Activated T-cell treated with anti-CD3 and anti-CD28 coated beads for 4 hours (primary cell): ENCODE measurements around the gene HMX1.

Source experiments
- DNase-seq: peaks from one replicate; pipeline ENCODE4 v3.0.0-alpha.2; 2020

Gene HMX1

GRCh38 chr4:8891646-8892555, 20.3 kb upstream of the HMX1 start:
- DNase-seq: no peak

- DNase-seq: no peak
Observed at GRCh38 chr4:8891255-8891645, 19.6 kb upstream of the HMX1 start.

DNA sequence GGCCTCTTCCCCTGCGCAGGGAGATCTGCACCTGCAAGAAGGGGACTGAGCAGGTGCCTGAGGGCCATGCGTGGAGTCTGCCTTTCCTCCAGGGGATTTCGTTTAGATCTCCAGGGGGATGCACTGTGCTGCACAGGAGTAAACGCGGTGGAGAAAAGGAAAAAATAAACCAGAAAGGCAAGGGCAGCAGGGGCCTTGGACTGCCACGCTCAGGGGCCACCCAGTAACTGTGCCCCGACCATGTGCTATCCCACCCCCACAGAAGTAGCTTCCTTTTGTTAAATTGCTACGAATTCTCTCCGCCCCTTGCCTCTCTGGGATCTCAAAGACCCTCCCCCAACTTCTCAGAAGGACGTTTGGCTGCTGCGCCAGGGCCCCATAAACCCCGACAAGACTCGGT, 17.2 kb upstream of the HMX1 start:
- no peak for DNase-seq

GRCh38 chr4:8886612-8887406, 15.2 kb upstream of the HMX1 start:
- DNase-seq: no peak

GRCh38 chr4:8882239-8882638, 10.6 kb upstream of the HMX1 start:
- no peak for DNase-seq

DNA sequence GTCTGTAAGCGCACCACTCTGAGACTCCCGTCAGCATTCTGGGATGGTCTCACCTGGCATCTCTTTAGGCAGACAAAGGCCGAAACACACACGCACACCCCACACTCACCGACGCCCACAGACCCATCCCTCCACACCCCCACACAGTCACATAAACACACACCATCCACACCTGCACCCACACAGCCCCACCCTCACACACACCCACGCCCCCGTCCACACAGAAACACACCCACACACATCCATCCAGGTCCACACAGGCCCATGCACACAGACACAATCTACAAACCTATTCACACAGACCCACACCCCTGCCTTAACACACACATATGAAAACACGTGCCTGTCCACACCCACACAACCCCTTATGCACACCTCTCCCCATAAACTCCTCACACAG, 9.2 kb upstream of the HMX1 start:
- DNase-seq: no peak

DNA sequence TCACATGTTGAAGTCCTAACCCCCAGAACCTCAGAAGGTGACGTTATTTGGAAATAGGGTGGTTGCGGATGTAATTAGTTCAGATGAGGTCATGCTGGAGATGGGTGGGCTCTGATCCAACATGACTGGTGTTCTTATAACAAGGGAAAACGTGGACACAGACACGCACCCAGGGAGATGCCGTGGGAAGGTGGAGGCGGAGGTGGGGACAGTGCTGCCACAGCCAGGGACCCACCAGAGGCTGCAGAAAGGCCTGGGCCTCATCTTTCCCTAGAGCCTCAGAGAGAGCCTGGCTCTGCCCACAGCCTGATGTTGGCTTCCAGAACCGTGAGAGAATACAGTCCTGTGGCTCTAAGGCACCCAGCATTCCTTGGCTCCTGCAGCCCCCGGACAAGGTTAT, 7.9 kb upstream of the HMX1 start:
- DNase-seq: no peak

DNA sequence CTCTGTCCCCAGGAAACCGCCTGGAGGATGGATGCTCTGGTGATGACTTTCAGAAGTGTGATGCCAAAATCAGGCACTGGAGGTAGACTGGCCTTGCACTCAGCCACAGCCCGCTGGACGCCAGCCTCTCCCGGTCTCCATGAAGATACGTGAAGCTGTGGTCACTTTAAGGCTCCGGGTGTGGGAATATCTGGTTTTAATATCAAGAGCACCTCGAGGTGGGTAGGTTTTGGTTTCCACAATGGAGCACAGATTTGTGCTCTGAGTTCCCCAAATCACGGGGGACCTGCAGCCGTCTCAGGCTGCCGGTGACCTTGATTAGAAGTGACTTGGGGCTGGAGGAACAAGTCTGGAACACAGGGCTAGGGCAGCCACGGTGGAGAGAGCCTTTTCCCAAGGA, 6.8 kb upstream of the HMX1 start:
- no peak for DNase-seq

GRCh38 chr4:8877780-8878040, 6.1 kb upstream of the HMX1 start:
- DNase-seq: no peak

DNA sequence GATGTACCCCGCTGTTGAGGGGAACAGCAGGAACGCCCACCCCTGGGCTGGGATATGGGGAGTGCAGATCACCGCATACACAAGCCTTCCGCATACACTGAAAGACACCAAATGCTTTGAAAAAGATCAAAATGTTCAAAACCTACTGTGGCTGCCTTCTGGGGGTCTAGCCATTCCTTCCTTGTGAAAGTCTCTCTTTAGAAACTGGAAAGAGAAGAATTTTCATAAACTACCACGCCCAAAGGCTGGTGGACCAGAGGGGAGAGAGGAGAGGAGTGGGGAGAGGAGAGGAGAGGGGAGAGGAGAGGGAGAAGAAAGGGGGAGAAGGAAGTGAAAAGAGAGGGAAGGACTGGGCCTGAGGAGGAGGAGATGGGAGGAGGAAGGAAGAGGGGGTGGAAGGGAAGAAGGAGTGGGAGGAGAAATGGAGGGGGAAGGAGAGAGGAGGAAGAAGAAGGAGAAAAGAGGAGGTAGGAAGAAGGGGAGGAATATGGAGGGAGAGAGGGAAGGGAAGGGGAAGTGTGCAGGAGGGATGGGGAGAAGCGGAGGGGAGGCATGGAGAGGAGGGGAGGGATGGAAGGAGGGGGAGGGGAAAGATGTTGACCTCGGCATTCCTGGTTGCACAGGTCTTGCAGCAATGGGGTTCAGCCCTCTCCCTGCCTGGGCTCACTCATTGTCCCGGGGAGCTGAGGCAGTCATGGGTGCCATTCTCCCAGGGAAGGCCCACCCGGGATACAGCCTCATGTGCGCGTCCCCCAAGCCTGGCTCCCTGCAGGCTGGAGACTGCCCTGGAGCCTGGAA, 5.5 kb upstream of the HMX1 start:
- DNase-seq: no peak

DNA sequence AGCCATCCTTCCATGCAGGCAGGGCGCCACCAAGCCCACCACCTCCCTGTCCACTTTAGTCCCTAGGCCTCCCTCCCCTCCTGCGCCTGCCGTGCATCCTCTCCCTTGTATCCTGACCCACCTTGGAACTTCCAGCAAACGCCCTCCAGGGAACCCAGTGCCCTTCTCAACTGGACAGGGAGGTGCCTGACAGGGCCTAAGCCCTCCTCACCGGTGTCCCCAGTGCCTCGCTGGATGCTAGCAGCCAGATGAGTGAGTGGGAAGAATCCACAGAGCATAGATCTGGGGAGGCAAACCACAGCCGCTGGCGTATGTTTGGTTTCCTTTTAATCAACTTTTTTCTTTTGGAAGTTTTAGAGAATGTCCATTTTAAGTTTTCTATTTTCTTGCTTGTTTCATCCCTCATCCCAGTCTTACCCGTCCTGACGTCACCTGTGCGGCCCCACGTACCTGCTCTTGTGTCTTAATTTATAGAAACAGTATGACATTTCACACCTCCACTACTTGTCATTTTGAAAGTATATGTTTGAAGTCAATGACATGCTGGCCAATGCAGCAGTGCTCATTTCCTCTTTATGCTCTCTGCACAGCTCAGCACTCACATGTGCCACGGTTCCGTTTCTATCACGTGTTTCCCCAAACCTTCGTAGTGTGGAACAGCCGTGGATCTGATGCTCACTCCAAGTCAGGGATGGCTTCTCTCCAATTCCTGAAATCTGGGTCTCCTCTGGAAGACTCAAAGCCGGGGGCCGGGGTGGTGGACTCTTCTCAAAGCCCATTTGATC, 3.4 kb upstream of the HMX1 start:
- no peak for DNase-seq

- DNase-seq: no peak
Observed at GRCh38 chr4:8874003-8874895, 2.6 kb upstream of the HMX1 start.

GRCh38 chr4:8872402-8873291, 1.0 kb upstream of the HMX1 start:
- no peak for DNase-seq

DNA sequence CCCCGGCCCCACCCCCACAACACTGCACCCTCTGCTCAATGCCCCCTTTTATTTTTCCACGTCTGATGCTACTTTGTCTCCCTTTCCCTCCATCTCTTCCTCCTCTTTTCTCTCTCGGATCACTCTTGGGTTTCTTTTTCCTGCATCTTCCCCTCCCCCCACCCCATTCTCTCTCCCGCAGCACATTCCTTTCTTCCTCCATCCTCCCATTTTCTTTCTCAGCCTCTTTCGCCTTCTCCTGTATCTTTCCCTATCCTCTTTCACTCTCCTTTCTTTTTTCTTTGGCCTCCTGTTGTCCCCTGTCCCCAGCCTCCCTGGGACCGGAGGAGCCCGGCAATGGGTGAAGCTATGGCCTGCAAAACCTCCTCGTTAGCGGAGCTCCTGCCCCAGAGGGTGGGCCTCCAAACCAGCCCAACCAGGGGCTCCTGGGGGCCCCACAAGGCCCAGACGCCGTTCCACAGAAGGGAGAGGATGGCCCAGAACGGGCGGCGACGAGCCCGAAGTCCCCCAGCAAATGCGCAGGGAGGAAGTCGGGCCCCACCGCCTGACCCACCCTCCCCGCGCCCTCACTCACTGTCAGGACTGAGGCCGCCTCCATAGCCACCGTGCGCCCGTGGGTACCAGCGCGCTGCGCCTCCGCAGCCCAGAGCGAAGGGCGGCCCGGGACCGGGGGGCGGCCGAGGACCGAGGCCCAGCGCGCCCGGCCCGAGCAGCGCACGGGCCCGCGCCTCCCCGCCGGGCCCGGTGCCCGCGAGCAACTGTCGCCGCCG, 807 bp downstream of the HMX1 start:
- no peak for DNase-seq

DNA sequence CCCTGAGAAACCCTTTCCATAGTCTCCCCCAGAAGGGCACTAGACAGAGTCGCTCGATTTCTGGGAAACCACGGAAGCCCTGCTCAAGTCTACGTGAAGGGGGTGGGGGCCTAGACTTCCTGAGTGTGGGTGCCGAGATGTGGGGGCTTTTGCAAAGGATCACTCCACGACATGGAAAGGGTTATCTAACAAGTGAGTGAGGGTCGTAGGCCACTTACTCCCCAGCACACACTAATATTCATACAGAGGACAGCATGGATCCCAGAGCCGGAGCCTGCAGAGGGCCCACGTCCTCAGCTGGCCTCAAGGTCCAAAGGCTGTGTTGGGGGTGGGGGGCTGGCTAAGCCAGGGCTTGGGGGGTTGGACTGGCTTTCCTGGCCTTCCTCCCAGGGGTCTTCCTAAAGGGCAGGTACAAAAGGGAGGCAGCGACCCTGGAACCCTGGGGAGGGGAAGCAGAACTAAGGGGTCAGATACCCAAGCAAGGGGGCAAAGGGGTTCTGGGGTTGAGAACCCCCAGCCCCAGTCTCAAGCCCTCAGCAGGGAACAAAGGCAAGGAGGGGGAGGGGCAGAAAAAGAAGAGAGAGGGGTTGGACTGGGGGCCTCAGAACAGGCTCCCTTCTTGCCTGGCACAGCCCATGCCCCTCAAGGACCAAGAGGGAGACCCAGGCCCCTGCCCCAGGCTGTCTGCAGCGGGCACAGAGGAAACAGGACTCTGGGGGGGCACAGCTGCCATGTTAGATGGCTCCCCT, 1.6 kb downstream of the HMX1 start:
- DNase-seq: no peak

DNA sequence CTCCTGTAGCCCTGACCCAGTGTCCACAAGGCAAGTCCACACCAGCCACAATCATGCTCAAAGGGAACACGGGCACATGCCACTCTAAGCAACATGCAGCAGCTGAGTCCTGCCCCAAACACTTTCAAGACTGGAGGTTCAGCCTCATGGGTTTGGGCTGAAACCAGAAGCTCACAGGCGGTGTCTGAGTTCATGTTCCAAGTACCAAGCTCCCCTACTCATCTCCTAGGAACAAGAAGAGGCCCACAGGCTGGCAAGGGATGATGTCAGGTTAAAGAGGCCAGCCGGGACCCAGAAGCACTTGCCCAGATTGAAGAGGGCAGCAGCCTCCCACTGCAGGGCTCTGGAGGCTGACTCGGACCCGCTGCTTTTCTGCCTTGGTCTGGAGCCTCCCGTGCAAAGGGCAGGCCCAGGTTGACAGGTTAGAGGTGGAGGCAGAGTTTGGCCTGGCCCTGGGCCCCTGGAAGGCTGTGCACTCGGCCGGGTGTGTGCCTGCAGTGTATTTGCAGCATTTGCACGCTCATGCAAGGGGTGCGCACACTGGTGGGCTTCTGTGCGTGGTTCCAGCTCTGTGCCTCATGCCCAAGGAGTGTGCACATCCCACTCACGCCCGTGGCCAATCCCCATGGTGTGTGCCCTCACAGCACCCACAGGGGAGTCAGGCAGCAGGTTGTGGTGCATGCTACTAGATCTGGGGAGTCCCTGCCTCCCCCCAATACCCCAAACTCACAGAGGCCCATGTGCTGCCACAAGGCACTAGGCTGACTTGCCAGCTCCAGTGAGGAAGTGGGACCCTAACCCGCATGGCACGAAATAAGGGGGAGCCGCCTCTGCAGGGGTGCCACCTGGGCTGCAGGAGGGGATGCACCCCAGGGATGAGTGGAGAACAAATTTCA, 2.4 kb downstream of the HMX1 start:
- DNase-seq: no peak

GRCh38 chr4:8868321-8869001, 3.2 kb downstream of the HMX1 start:
- DNase-seq: no peak
